GM12878 (cell line): ENCODE data around the gene SERINC1. TPM values are rescaled to one million over a fixed set of nuclear protein-coding genes. Genes with fewer than 3 reads are reported as not detected.

Experiments used
- ATAC-seq: fragments of 200-7000 bp; cut with Tn5 transposase; 3 replicates; pipeline ENCODE4 v1.9.1; 2020; ENCODE audit warnings: mild to moderate bottlenecking, moderate library complexity
- BruUV-seq: library from RNA; stranded (reverse); fragments of 400-500 nt; replicated peaks from 2 replicates; lab custom pipeline; 2021; lab: Mats Ljungman, UMichigan
- CTCF ChIA-PET: fragments of 300-600 bp; sonication (Branson Sonifier 250); formaldehyde crosslinking; extraction: SDS; loops from one replicate; lab custom pipeline; 2021; ENCODE audit warnings: inconsistent platforms; lab: Yijun Ruan, JAX
- POLR2A ChIA-PET: fragments of 350-600 bp; formaldehyde crosslinking; extraction: SDS; loops from one replicate; lab custom pipeline; 2021; ENCODE audit warnings: inconsistent platforms; lab: Charles Lee
- RAD21 ChIA-PET: fragments of 300-600 bp; sonication (Branson Sonifier 250); formaldehyde crosslinking; loops from one replicate; lab custom pipeline; 2023; ENCODE audit warnings: antibody characterized with exemption; ENCODE audit not compliant: unreplicated experiment; lab: Charles Lee
- SMC1A ChIA-PET: fragments of 300-600 bp; sonication (Branson Sonifier 250); formaldehyde crosslinking; loops from one replicate; lab custom pipeline; 2023; ENCODE audit not compliant: unreplicated experiment, uncharacterized antibody; lab: Charles Lee
- DNase-seq: peaks from one replicate; pipeline ENCODE4 v3.0.0-alpha.2; 2011; ENCODE audit warnings: low read depth, low spot score
- FAIRE-seq: peaks from 3 replicates; lab custom pipeline; 2011; peaks lifted over from hg19 to GRCh38; lab: Jason Lieb, UNC
- H2AFZ ChIP-seq: 2 replicates; pipeline ENCODE4 v1.6.0; 2011; ENCODE audit warnings: low read depth, low read length, control low read depth; ENCODE audit not compliant: control insufficient read depth
- H3K27ac ChIP-seq: 2 replicates; pipeline ENCODE4 v1.5.1; 2011; ENCODE audit warnings: control low read depth; ENCODE audit not compliant: control insufficient read depth, insufficient read depth
- H3K27me3 ChIP-seq, 2 experiments: replicated peaks in 1 of 2; 2 replicates each; pipeline versions ENCODE4 v1.6.0 to v1.6.1; 2011; ENCODE audit warnings: low read length in 1 of 2; ENCODE audit not compliant: control insufficient read depth in 2 of 2, insufficient read depth in 2 of 2
- H3K36me3 ChIP-seq, 2 experiments: 2 replicates each; pipeline ENCODE4 v1.5.1; 2011; ENCODE audit warnings: low read length in 1 of 2; ENCODE audit not compliant: control insufficient read depth in 2 of 2, insufficient read depth in 2 of 2
- H3K4me1 ChIP-seq: 2 replicates; pipeline ENCODE4 v1.6.1; 2011; ENCODE audit warnings: mild to moderate bottlenecking, low read length, moderate library complexity, mixed read lengths; ENCODE audit not compliant: control insufficient read depth, insufficient read depth
- H3K4me2 ChIP-seq: 2 replicates; pipeline ENCODE4 v1.6.0; 2011; ENCODE audit warnings: control low read depth; ENCODE audit not compliant: control insufficient read depth, insufficient read depth
- H3K4me3 ChIP-seq: fragments of 200-600 bp; sonication (generic); 2 replicates; pipeline ENCODE4 v1.5.1; 2016
- H3K79me2 ChIP-seq: 2 replicates; pipeline ENCODE4 v1.6.0; 2011; ENCODE audit warnings: low read length; ENCODE audit not compliant: control insufficient read depth, insufficient read depth
- H3K9ac ChIP-seq: 2 replicates; pipeline ENCODE4 v1.8.0; 2011; ENCODE audit warnings: low read length, control low read depth, mixed read lengths; ENCODE audit not compliant: control insufficient read depth, insufficient read depth
- H3K9me3 ChIP-seq: replicated peaks from 3 replicates; pipeline ENCODE4 v1.5.1; 2011; ENCODE audit warnings: mild to moderate bottlenecking, low read length; ENCODE audit not compliant: control insufficient read depth, insufficient read depth
- H4K20me1 ChIP-seq: 2 replicates; pipeline ENCODE4 v1.6.0; 2011; ENCODE audit not compliant: control insufficient read depth, insufficient read depth
- CHD2 ChIP-seq: IDR thresholded peaks from 2 replicates; pipeline ENCODE4 v1.6.1; 2011; ENCODE audit warnings: low read depth, low read length, improper control_type of control experiment, borderline replicate concordance
- KAT2A ChIP-seq: conservative IDR thresholded peaks from 2 replicates; pipeline ENCODE4 v1.6.1; 2011; ENCODE audit warnings: low read depth, low read length; ENCODE audit not compliant: control insufficient read depth
- RAD51 ChIP-seq: fragments of 450-650 bp; IDR thresholded peaks from 2 replicates; pipeline ENCODE4 v1.6.1; 2016; ENCODE audit warnings: moderate library complexity, mild to moderate bottlenecking, inconsistent platforms
- TCF3 ChIP-seq: IDR thresholded peaks from 2 replicates; pipeline ENCODE4 v1.6.1; 2012; ENCODE audit warnings: low read depth, mild to moderate bottlenecking, low read length, borderline replicate concordance; ENCODE audit not compliant: insufficient read depth
- WRNIP1 ChIP-seq: IDR thresholded peaks from 2 replicates; pipeline ENCODE4 v1.6.1; 2011; ENCODE audit warnings: low read depth, low read length, improper control_type of control experiment, borderline replicate concordance
- ZBTB40 ChIP-seq: fragments of 450-650 bp; IDR thresholded peaks from 2 replicates; pipeline ENCODE4 v1.6.1; 2016; ENCODE audit warnings: mild to moderate bottlenecking, moderate library complexity, borderline replicate concordance
- WGBS: methylation state at CpG from one replicate; pipeline ENCODE4 v1.1.6; 2016; ENCODE audit warnings: low lambda C conversion rate; ENCODE audit not compliant: insufficient replicate concordance, insufficient coverage; ENCODE audit errors: missing lambda C conversion rate; 5-methylcytosine and 5-hydroxymethylcytosine counted together
- in situ Hi-C: fragments of 300-500 bp; cut with MboI; formaldehyde crosslinking; loops from 9 replicates; pipeline ENCODE4 v1.14.3; 2018; ENCODE audit warnings: mixed read lengths
- intact Hi-C: fragments of 100-400 bp; cut with micrococcal nuclease; formaldehyde crosslinking; loops from one replicate; pipeline ENCODE4 v1.14.2; 2022; ENCODE audit not compliant: unreplicated experiment
- polyA plus RNA-seq, 11 experiments: library from polyadenylated mRNA; depleted of rRNA in 4 of 11; unstranded in 6 of 11; stranded (reverse) in 5 of 11; fragments of >200 nt; fragmentation: Nextera tagmentation in 4 of 11; fragmentation: Illumina TruSeq in 1 of 11; extraction: Ambion mirVana in 4 of 11; extraction: Trizol in 1 of 11; gene quantifications; 1 replicate in 1 of 11; 2 replicates in 10 of 11; pipeline versions ENCODE4 v1.2.1 to v1.2.3, GENCODE V29; 2011 to 2016; ENCODE audit warnings: inconsistent platforms in 2 of 11, missing spikeins in 2 of 11, low read depth in 1 of 11
- total RNA-seq, 4 experiments: library from RNA; depleted of rRNA in 3 of 4; stranded (reverse); fragments of >200 nt in 3 of 4; fragmentation: Illumina TruSeq in 1 of 4; extraction: Trizol in 1 of 4; gene quantifications; 2 replicates each; pipeline versions ENCODE4 v1.2.1 to v1.2.3, GENCODE V29; 2013 to 2021
- TF ChIP-seq, protein P1 (sequence below): fragments of 450-650 bp; IDR thresholded peaks from 2 replicates; pipeline ENCODE4 v1.6.1; 2017; ENCODE audit warnings: mild to moderate bottlenecking, low read depth, inconsistent platforms; ENCODE audit not compliant: poor library complexity, severe bottlenecking

The SERINC1 gene
- total and polyA plus RNA-seq, 10 of the 15 experiments (the other 5 are each of a cell fraction or from before 2014, with no cell fraction given), result 18.5 to 45.7 (median 31.1) TPM

GRCh38 chr6:122459240-122459639 lies 12.4 kb downstream of the SERINC1 start:
- ChIA-PET POLR2A (no interaction called here), SMC1A (interaction anchor here (0.9 to 1.3 kb wide), 3 partner anchors 15 to 71 kb away, joined by 3 to 5 read pairs (median 3); no protein-coding TSS in a partner anchor), CTCF (interaction anchor here (0.9 to 1.2 kb wide), 3 partner anchors 10 to 32 kb away, joined by 3 to 5 read pairs (median 4); no protein-coding TSS in a partner anchor), RAD21 (no interaction called here)
- DNase-seq, result no peak
- no peaks in the 10 kb centered on the region for H3K4me1 ChIP-seq
- H3K4me3 ChIP-seq, result no peak overlapping the region
- H3K36me3 ChIP-seq, result peaks cover 2 to 10% of the 10 kb centered on the region in 2 experiments; a peak in 3 of 4 replicates
- H3K27me3 ChIP-seq, result no peaks in the 10 kb centered on the region
- TF ChIP-seq, protein P1, sequence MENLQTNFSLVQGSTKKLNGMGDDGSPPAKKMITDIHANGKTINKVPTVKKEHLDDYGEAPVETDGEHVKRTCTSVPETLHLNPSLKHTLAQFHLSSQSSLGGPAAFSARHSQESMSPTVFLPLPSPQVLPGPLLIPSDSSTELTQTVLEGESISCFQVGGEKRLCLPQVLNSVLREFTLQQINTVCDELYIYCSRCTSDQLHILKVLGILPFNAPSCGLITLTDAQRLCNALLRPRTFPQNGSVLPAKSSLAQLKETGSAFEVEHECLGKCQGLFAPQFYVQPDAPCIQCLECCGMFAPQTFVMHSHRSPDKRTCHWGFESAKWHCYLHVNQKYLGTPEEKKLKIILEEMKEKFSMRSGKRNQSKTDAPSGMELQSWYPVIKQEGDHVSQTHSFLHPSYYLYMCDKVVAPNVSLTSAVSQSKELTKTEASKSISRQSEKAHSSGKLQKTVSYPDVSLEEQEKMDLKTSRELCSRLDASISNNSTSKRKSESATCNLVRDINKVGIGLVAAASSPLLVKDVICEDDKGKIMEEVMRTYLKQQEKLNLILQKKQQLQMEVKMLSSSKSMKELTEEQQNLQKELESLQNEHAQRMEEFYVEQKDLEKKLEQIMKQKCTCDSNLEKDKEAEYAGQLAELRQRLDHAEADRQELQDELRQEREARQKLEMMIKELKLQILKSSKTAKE, result no peak
- TF ChIP-seq ZBTB40, result no peak
- no peak for TF ChIP-seq RAD51
- no peak for TF ChIP-seq CHD2
- no peak for TF ChIP-seq WRNIP1
- TF ChIP-seq KAT2A, result no peak
- no peak for TF ChIP-seq TCF3
- WGBS, result 69% methylated on average over 2 of the region's 2 CpGs
- no peak overlapping the region for H3K4me2 ChIP-seq
- FAIRE-seq, result no peak
- no peak overlapping the region for H3K9ac ChIP-seq
- ATAC-seq, result no peak
- intact Hi-C loops (loop anchor here (5.0 kb wide), 1 partner anchor 37 kb away; no protein-coding TSS in a partner anchor), in situ Hi-C loops (loop anchor here (25.0 kb wide), 1 partner anchor 1122 kb away; the partner anchor contains the start of gene TBC1D32)
- H2AFZ ChIP-seq, result no peak overlapping the region
- no peaks in the 10 kb centered on the region; the same call in 2 of the 3 replicates for H3K9me3 ChIP-seq
- H3K27ac ChIP-seq, result no peak overlapping the region
- H4K20me1 ChIP-seq, result no peaks in the 10 kb centered on the region
- no TSS peak for BruUV-seq
- H3K79me2 ChIP-seq, result peaks cover 43% of the 10 kb centered on the region
